K562 (cell line): ENCODE data around the gene ALKBH3. TPM values are rescaled to one million over a fixed set of nuclear protein-coding genes. Genes with fewer than 3 reads are reported as not detected.
A peak's percentile ranks its signal among the peaks of the same experiment; 100 is the strongest.

ENCODE experiments used
- BCOR ChIP-seq: fragments of 450-650 bp; IDR thresholded peaks from 2 replicates; pipeline ENCODE4 v1.6.1; 2016
- CHD4 ChIP-seq: fragments of 200-600 bp; sonication (generic); IDR thresholded peaks from 3 replicates; pipeline ENCODE4 v1.6.1; 2012; ENCODE audit warnings: low read depth, mild to moderate bottlenecking, mixed read lengths, low read length, inconsistent platforms; ENCODE audit not compliant: insufficient read depth, insufficient replicate concordance, poor library complexity, severe bottlenecking
- ELF1 ChIP-seq: fragments of 200-800 bp; sonication (Bioruptor generic); IDR thresholded peaks from 2 replicates; pipeline ENCODE4 v1.6.1; 2016; ENCODE audit warnings: missing genetic modification characterization, missing compliant biosample characterization
- ETS1 ChIP-seq: conservative IDR thresholded peaks from 2 replicates; pipeline ENCODE4 v1.6.1; 2011; ENCODE audit warnings: low read depth, mild to moderate bottlenecking, low read length; ENCODE audit not compliant: control insufficient read depth
- EZH2 ChIP-seq: IDR thresholded peaks from 2 replicates; pipeline ENCODE4 v1.6.1; 2012; ENCODE audit warnings: low read depth, mild to moderate bottlenecking, inconsistent platforms, low read length, borderline replicate concordance
- HDAC8 ChIP-seq: fragments of 450-650 bp; IDR thresholded peaks from 2 replicates; pipeline ENCODE4 v1.6.1; 2016; ENCODE audit warnings: mild to moderate bottlenecking, missing genetic modification characterization, moderate library complexity, missing compliant biosample characterization
- KDM4B ChIP-seq, 2 experiments: fragments of 450-650 bp in 1 of 2; sonication (generic) in 1 of 2; IDR thresholded peaks; 2 replicates each; pipeline ENCODE4 v1.6.1; 2016 to 2017; ENCODE audit warnings: borderline replicate concordance in 2 of 2, antibody characterized with exemption in 1 of 2, low read depth in 1 of 2, mild to moderate bottlenecking in 1 of 2
- KLF13 ChIP-seq: fragments of 450-650 bp; IDR thresholded peaks from 2 replicates; pipeline ENCODE4 v1.6.1; 2016; ENCODE audit warnings: missing genetic modification characterization, low read depth, mild to moderate bottlenecking, missing compliant biosample characterization, moderate library complexity, borderline replicate concordance
- KLF6 ChIP-seq: fragments of 250-450 bp; sonication (Bioruptor Pico); IDR thresholded peaks from 2 replicates; pipeline ENCODE4 v1.4.0; 2020; ENCODE audit warnings: mild to moderate bottlenecking, moderate library complexity, borderline replicate concordance
- RBM39 ChIP-seq: fragments of 200-400 bp; formaldehyde crosslinking; optimal IDR thresholded peaks from 2 replicates; pipeline ENCODE3; 2018; ENCODE audit warnings: low read depth, low read length
- SIN3A ChIP-seq, 2 experiments: fragments of 150-350 bp in 1 of 2; IDR thresholded peaks; 2 replicates each; pipeline ENCODE4 v1.6.1; 2011 to 2016; ENCODE audit warnings: borderline replicate concordance in 2 of 2, low read depth in 2 of 2, low read length in 2 of 2, mild to moderate bottlenecking in 2 of 2, moderate library complexity in 2 of 2; ENCODE audit not compliant: control insufficient read depth in 1 of 2
- SUPT5H ChIP-seq: fragments of 450-650 bp; IDR thresholded peaks from 2 replicates; pipeline ENCODE4 v1.6.1; 2016
- YBX1 ChIP-seq: fragments of 450-650 bp; IDR thresholded peaks from 2 replicates; pipeline ENCODE4 v1.7.1; 2016; ENCODE audit warnings: mild to moderate bottlenecking
- ZEB2 ChIP-seq: fragments of 450-650 bp; IDR thresholded peaks from 2 replicates; pipeline ENCODE4 v1.6.1; 2016
- ZFP30 ChIP-seq: fragments of 250-450 bp; sonication (Bioruptor Pico); IDR thresholded peaks from 2 replicates; pipeline ENCODE4 v1.8.0; 2022; ENCODE audit warnings: moderate library complexity, mild to moderate bottlenecking, inconsistent platforms, borderline replicate concordance
- ZFPM2 ChIP-seq: fragments of 250-450 bp; sonication (Bioruptor Pico); IDR thresholded peaks from 2 replicates; pipeline ENCODE4 v1.5.1; 2022; ENCODE audit warnings: mild to moderate bottlenecking
- ZNF146 ChIP-seq: IDR thresholded peaks from one replicate; pipeline ENCODE4 v1.6.1; 2018; ENCODE audit warnings: missing compliant biosample characterization; ENCODE audit not compliant: unreplicated experiment
- ZNF239 ChIP-seq: fragments of 250-450 bp; sonication (Bioruptor Pico); IDR thresholded peaks from 2 replicates; pipeline ENCODE4 v1.4.0; 2020; ENCODE audit warnings: mild to moderate bottlenecking
- polyA plus RNA-seq, 8 experiments: library from polyadenylated mRNA; depleted of rRNA in 4 of 8; stranded (reverse) in 5 of 8; unstranded in 3 of 8; fragments of >200 nt; fragmentation: Nextera tagmentation in 2 of 8; fragmentation: Illumina TruSeq in 1 of 8; extraction: Ambion mirVana in 2 of 8; extraction: Trizol in 1 of 8; gene quantifications; 2 replicates each; pipeline versions ENCODE4 v1.2.1 to v1.2.3, GENCODE V29; 2011 to 2014; ENCODE audit warnings: inconsistent platforms in 1 of 8, missing spikeins in 1 of 8
- total RNA-seq, 7 experiments: library from RNA; depleted of rRNA in 6 of 7; stranded (reverse); fragments of >200 nt in 6 of 7; fragmentation: Illumina TruSeq in 2 of 7; extraction: Trizol in 2 of 7; gene quantifications; 2 replicates each; pipeline versions ENCODE4 v1.2.1 to v1.2.3, GENCODE V29; 2011 to 2021; ENCODE audit warnings: low replicate concordance in 1 of 7
- TF ChIP-seq, protein P1 (sequence below), 3 experiments: IDR thresholded peaks in 2 of 3; conservative IDR thresholded peaks in 1 of 3; 2 replicates each; pipeline ENCODE4 v1.5.1; 2011 to 2012; ENCODE audit warnings: low read length in 3 of 3, mild to moderate bottlenecking in 3 of 3, control low read depth in 2 of 3, improper control_type of control experiment in 1 of 3, inconsistent platforms in 1 of 3, low read depth in 1 of 3, mixed read lengths in 1 of 3, moderate library complexity in 1 of 3; ENCODE audit not compliant: insufficient read depth in 2 of 3
- TF ChIP-seq, protein P2 (sequence below): fragments of 450-650 bp; IDR thresholded peaks from 2 replicates; pipeline ENCODE4 v1.6.1; 2016; ENCODE audit warnings: borderline replicate concordance
- TF ChIP-seq, protein P3 (sequence below): sonication (generic); formaldehyde crosslinking; IDR thresholded peaks from 2 replicates; pipeline ENCODE4 v1.5.0; 2020; ENCODE audit warnings: missing genetic modification reagents

The ALKBH3 gene
- total and polyA plus RNA-seq, 9 of the 15 experiments (the other 6 are each of a cell fraction or from before 2014, with no cell fraction given): 16.0 to 49.9 (median 36.5) TPM

DNA sequence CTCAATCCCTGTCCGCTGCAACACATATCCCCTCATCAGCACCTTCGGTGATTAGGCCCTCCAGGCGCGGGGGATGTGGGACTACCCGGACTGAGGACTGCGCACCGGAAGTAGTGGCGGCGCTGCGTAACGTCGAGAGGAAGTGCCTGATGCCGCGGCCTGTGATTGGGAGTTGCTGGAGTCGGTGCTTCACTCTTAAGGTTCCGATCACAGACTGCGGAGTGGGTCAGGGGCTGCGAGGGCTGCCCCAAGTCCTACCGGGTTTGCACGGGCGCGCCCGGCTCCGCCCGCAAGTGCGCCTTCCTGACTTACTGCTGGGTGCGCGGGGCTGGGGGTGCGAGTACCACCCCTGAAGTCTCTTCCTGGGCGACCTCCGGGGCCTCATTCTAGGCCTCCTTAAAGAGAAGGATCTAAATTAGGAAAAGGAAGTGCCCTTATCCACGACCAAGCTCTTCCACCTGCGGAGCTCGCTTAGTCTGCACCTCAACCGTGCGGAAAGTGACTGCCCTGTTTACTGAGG, at the start of gene ALKBH3 (continued):
- TF ChIP-seq, protein P1, sequence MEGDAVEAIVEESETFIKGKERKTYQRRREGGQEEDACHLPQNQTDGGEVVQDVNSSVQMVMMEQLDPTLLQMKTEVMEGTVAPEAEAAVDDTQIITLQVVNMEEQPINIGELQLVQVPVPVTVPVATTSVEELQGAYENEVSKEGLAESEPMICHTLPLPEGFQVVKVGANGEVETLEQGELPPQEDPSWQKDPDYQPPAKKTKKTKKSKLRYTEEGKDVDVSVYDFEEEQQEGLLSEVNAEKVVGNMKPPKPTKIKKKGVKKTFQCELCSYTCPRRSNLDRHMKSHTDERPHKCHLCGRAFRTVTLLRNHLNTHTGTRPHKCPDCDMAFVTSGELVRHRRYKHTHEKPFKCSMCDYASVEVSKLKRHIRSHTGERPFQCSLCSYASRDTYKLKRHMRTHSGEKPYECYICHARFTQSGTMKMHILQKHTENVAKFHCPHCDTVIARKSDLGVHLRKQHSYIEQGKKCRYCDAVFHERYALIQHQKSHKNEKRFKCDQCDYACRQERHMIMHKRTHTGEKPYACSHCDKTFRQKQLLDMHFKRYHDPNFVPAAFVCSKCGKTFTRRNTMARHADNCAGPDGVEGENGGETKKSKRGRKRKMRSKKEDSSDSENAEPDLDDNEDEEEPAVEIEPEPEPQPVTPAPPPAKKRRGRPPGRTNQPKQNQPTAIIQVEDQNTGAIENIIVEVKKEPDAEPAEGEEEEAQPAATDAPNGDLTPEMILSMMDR (IDR thresholded peaks at IDR 0.05 in 2 of 3, conservative IDR thresholded peaks at IDR 0.05 in 1 of 3; ENCODE audit: insufficient read depth in 2 of 3, low read depth in 1 of 3, low read length in 3 of 3): no peak
- TF ChIP-seq CHD4: no peak
- TF ChIP-seq SIN3A (IDR thresholded peaks at IDR 0.05; ENCODE audit: borderline replicate concordance in 2 of 2, control insufficient read depth in 1 of 2, low read depth in 2 of 2, low read length in 2 of 2): no peak
- no peak for TF ChIP-seq EZH2
- TF ChIP-seq ZFP30 (CRISPR knock-in tag): no peak
- no peak for TF ChIP-seq KLF6 (CRISPR knock-in tag)
- TF ChIP-seq, protein P2, sequence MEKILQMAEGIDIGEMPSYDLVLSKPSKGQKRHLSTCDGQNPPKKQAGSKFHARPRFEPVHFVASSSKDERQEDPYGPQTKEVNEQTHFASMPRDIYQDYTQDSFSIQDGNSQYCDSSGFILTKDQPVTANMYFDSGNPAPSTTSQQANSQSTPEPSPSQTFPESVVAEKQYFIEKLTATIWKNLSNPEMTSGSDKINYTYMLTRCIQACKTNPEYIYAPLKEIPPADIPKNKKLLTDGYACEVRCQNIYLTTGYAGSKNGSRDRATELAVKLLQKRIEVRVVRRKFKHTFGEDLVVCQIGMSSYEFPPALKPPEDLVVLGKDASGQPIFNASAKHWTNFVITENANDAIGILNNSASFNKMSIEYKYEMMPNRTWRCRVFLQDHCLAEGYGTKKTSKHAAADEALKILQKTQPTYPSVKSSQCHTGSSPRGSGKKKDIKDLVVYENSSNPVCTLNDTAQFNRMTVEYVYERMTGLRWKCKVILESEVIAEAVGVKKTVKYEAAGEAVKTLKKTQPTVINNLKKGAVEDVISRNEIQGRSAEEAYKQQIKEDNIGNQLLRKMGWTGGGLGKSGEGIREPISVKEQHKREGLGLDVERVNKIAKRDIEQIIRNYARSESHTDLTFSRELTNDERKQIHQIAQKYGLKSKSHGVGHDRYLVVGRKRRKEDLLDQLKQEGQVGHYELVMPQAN: peak; percentile 34; the same call in 1 of the 2 replicates
- TF ChIP-seq RBM39: no peak
- TF ChIP-seq ZNF146 (CRISPR knock-in tag): no peak
- TF ChIP-seq ZNF239 (CRISPR knock-in tag): no peak
- TF ChIP-seq SUPT5H: peak; percentile 63
- no peak for TF ChIP-seq KLF13 (tag)
- TF ChIP-seq, protein P3, sequence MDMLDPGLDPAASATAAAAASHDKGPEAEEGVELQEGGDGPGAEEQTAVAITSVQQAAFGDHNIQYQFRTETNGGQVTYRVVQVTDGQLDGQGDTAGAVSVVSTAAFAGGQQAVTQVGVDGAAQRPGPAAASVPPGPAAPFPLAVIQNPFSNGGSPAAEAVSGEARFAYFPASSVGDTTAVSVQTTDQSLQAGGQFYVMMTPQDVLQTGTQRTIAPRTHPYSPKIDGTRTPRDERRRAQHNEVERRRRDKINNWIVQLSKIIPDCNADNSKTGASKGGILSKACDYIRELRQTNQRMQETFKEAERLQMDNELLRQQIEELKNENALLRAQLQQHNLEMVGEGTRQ (CRISPR knock-in tag): no peak
- peak; percentile 75 for TF ChIP-seq ELF1 (tag)
- TF ChIP-seq ETS1: no peak
- no peak for TF ChIP-seq BCOR
- peak in 1 of 2 experiments; percentile 93; a peak in 2 of 4 replicates for TF ChIP-seq KDM4B (IDR thresholded peaks at IDR 0.05; ENCODE audit: borderline replicate concordance in 2 of 2, low read depth in 1 of 2)
- TF ChIP-seq HDAC8 (tag): 0 out of 2 replicates have a peak, but pooled peaks have one; percentile 41
- no peak for TF ChIP-seq YBX1
- peak; percentile 98 for TF ChIP-seq ZEB2
- no peak for TF ChIP-seq ZFPM2 (CRISPR knock-in tag)
